Cardiac muscle cell (in vitro differentiated cells and primary cell): ENCODE data around the gene ISX. TPM values are rescaled to one million over a fixed set of nuclear protein-coding genes. Genes with fewer than 3 reads are reported as not detected.

Experiments
- DNase-seq, 2 donors: peaks; one replicate each; pipeline versions ENCODE4 v3.0.0 to v3.0.0-alpha.2; 2010 to 2017; ENCODE audit warnings: low read depth in 1 of 2, low spot score in 1 of 2
- H3K27ac ChIP-seq: fragments of 200-600 bp; sonication (generic); 2 replicates; pipeline ENCODE4 v1.5.1; 2016
- H3K27me3 ChIP-seq: fragments of 200-600 bp; sonication (generic); 2 replicates; pipeline ENCODE4 v1.6.0; 2016; ENCODE audit warnings: control low read depth
- H3K36me3 ChIP-seq: fragments of 200-600 bp; sonication (generic); 2 replicates; pipeline ENCODE4 v1.5.1; 2016; ENCODE audit warnings: control low read depth
- H3K4me1 ChIP-seq: fragments of 200-600 bp; sonication (generic); 2 replicates; pipeline ENCODE4 v1.8.1; 2017; ENCODE audit warnings: low read depth, mild to moderate bottlenecking, mixed run types
- H3K4me3 ChIP-seq: fragments of 200-600 bp; sonication (generic); 2 replicates; pipeline ENCODE4 v1.5.1; 2016; ENCODE audit warnings: mild to moderate bottlenecking
- H3K9me3 ChIP-seq: fragments of 200-600 bp; sonication (generic); 2 replicates; pipeline ENCODE4 v1.5.1; 2017; ENCODE audit warnings: low read depth, mild to moderate bottlenecking, control low read depth
- polyA plus RNA-seq: library from polyadenylated mRNA; unstranded; fragments of >200 nt; fragmentation: Nextera tagmentation; extraction: Ambion mirVana; gene quantifications from 2 replicates; pipeline ENCODE4 v1.2.1, GENCODE V29; 2016
- total RNA-seq: library from RNA; depleted of rRNA; stranded (reverse); fragments of >200 nt; gene quantifications from 2 replicates; pipeline ENCODE4 v1.2.3, GENCODE V29; 2016
- TF ChIP-seq, protein P1 (sequence below): IDR thresholded peaks from 2 replicates; pipeline ENCODE4 v1.5.1; 2012; ENCODE audit warnings: low read depth, mild to moderate bottlenecking, low read length

Gene ISX
- total and polyA plus RNA-seq, 2 experiments from 2014 or later = not detected

GRCh38 chr22:35066768-35067167 lies 810 bp downstream of the ISX start:
- no peaks in the 10 kb centered on the region for H3K9me3 ChIP-seq
- H3K27ac ChIP-seq = no peak overlapping the region
- H3K36me3 ChIP-seq = no peaks in the 10 kb centered on the region
- no peaks in the 10 kb centered on the region for H3K4me1 ChIP-seq
- TF ChIP-seq, protein P1, sequence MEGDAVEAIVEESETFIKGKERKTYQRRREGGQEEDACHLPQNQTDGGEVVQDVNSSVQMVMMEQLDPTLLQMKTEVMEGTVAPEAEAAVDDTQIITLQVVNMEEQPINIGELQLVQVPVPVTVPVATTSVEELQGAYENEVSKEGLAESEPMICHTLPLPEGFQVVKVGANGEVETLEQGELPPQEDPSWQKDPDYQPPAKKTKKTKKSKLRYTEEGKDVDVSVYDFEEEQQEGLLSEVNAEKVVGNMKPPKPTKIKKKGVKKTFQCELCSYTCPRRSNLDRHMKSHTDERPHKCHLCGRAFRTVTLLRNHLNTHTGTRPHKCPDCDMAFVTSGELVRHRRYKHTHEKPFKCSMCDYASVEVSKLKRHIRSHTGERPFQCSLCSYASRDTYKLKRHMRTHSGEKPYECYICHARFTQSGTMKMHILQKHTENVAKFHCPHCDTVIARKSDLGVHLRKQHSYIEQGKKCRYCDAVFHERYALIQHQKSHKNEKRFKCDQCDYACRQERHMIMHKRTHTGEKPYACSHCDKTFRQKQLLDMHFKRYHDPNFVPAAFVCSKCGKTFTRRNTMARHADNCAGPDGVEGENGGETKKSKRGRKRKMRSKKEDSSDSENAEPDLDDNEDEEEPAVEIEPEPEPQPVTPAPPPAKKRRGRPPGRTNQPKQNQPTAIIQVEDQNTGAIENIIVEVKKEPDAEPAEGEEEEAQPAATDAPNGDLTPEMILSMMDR = no peak
- no peaks in the 10 kb centered on the region for H3K27me3 ChIP-seq
- no peak for DNase-seq
- no peak overlapping the region for H3K4me3 ChIP-seq

DNA sequence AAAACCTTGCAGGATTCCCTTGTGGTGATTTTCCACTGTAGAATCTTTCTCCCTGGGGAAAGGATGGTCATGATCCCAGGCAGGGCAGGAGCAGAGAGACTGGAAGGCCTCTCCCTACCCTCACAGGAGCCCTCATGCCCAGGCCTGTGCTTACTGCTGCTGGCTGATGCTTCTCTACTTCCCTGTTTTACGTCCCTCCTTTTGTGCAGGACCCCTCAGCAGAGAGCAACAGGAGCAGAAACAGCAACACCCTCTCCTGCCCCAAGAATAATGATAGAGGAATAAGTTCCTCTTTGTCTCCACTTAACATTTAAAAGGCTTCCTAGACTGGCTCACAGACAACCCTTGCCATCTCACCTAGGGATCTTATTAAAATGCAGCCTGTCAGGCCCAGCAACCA lies 3.6 kb downstream of the ISX start:
- H3K27ac ChIP-seq = no peak overlapping the region
- H3K27me3 ChIP-seq = no peaks in the 10 kb centered on the region
- H3K9me3 ChIP-seq = no peaks in the 10 kb centered on the region
- no peak overlapping the region for H3K4me3 ChIP-seq
- no peaks in the 10 kb centered on the region for H3K4me1 ChIP-seq
- TF ChIP-seq, protein P1 = no peak
- no peak for DNase-seq
- H3K36me3 ChIP-seq = no peaks in the 10 kb centered on the region

DNA sequence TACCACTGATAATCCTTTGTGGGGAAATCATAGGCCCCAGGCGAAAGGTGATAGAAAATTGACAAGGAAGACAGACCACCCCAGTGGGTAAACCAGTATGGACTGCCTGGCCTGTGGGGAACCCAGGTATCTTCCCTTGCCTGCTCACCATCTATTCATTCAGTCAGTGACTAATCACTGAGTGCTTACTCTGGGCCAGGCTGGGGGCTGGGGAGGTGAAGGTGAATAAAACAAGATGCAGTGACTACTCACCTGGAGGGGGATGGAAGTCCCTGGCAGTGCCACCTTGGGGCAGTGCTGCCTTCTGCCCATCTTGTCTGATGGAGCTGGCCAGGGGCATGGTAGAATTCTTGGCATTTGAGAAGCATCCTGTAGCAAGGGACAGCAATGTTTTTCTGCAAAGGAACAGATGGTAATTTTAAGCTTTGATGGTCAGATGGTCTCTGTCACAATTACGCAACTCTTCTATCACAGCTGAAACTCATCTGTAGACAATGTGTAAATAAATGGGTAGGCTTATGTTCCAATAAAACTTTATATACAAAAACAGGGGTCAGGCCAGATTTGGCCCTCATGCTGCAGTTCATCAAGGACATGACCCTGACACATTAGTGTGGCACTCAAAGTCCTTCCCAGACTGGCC lies 4.6 kb downstream of the ISX start:
- no peaks in the 10 kb centered on the region for H3K9me3 ChIP-seq
- H3K36me3 ChIP-seq = no peaks in the 10 kb centered on the region
- H3K4me3 ChIP-seq = no peak overlapping the region
- no peak overlapping the region for H3K27ac ChIP-seq
- no peaks in the 10 kb centered on the region for H3K4me1 ChIP-seq
- TF ChIP-seq, protein P1 = no peak
- no peak for DNase-seq
- H3K27me3 ChIP-seq = no peaks in the 10 kb centered on the region

- no peaks in the 10 kb centered on the region for H3K36me3 ChIP-seq
- H3K4me3 ChIP-seq = no peak overlapping the region
- DNase-seq = no peak
- H3K4me1 ChIP-seq = no peaks in the 10 kb centered on the region
- H3K9me3 ChIP-seq = no peaks in the 10 kb centered on the region
- TF ChIP-seq, protein P1 = no peak
- H3K27ac ChIP-seq = no peak overlapping the region
- no peaks in the 10 kb centered on the region for H3K27me3 ChIP-seq
Observed at GRCh38 chr22:35071784-35072183, 5.8 kb downstream of the ISX start.

DNA sequence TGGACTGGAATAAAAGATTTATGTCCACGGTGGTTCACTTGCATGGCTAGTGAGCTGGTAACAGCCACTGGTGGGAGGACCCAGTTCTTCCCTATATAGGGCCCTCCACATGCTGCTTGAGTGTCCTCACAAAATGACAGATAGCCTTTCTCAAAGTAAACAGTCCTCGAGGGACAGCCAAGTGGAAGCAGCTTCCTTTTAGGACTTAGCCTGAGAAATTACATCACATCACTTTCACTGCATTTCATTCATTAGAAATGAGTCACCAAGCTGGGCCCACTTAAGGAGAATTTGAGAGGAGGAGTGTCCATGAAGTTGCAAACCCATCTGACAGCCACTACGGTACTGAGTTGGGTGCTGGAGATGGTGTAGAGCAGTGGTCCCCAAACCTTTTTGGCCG lies 7.0 kb downstream of the ISX start:
- H3K4me3 ChIP-seq = no peak overlapping the region
- TF ChIP-seq, protein P1 = no peak
- no peaks in the 10 kb centered on the region for H3K9me3 ChIP-seq

GRCh38 chr22:35074583-35074982 lies 8.6 kb downstream of the ISX start:
- no peaks in the 10 kb centered on the region for H3K9me3 ChIP-seq
- no peak for DNase-seq
- H3K27me3 ChIP-seq = no peaks in the 10 kb centered on the region
- H3K27ac ChIP-seq = no peak overlapping the region
- H3K4me1 ChIP-seq = no peaks in the 10 kb centered on the region
- H3K4me3 ChIP-seq = no peak overlapping the region
- no peaks in the 10 kb centered on the region for H3K36me3 ChIP-seq
- TF ChIP-seq, protein P1 = no peak

More for the DNA sequence above, 7.0 kb downstream of the ISX start:
- H3K4me1 ChIP-seq = no peaks in the 10 kb centered on the region
- DNase-seq = peak in 1 of 2 donors; percentile 2
- no peaks in the 10 kb centered on the region for H3K36me3 ChIP-seq
- no peaks in the 10 kb centered on the region for H3K27me3 ChIP-seq
- H3K27ac ChIP-seq = no peak overlapping the region
